ENCODE measurements around the gene ROBO1.

Gene ROBO1

DNA sequence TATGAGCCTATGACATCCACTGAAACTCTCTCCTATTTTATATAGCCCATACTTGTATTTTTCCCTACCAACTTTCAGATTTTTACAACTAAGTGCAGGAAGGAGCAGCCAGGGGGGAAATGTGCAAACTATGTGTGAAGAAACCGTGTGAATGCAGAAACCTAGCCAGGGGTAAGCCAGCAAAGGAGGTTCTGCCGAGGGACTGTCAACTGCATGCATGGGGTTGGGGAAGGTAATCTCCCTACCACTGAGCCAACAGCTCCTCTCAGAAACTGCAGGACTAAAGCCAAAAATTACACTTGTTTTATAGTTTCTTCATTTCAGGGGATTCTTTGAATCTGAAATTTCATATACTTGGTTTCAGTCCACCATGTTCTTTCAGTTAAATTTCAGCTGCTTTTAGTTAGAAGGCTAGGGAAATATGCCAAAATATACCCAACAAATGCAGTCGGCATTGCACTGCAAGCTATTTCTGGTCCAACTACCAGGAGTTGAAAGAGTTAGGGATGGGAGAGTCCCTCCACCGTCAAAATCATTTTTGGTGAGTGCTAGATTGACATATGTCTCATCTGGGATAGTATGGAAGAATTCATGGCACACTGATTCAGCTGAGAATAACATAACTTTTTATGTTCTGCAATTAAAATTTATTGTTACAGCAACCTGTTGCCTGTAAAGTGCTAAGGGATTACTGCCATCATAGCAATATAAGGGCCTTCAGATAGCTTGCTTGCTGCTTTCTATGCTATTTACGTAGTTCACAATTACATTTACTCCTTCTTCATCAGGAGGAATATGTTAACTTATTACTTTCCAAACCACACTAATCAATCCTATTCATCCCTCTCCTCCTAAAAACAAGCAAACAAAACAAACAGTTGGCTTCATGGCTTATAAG lies 904.2 kb downstream of the ROBO1 start:
- Histone ChIP-seq H3K27ac (no peak overlapping the region), H3K4me3 (no peak overlapping the region)
- no peak for TF ChIP-seq CTCF (IDR thresholded peaks at IDR 0.05)
- no peak for DNase-seq (ENCODE audit: low spot score)

DNA sequence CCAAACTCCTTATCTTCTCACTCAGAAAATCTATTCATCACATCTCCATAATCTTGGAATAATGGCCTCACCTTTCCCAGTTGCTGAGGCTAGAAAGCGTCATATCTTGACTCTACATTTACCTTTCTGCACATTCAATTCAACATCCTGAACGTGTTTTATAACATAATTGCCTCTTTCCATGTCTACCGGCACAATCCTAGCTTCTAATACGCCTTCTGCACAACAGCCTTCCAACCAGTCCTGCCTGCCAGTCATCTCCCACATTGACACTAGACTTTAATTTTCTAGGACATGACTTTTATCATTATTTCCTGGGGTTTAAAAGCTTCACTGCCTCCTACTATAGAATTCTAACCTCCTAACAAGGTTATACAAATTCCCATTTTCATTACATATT lies 906.6 kb downstream of the ROBO1 start:
- Histone ChIP-seq H3K4me3 (no peak overlapping the region), H3K27ac (no peak overlapping the region)
- no peak for DNase-seq (ENCODE audit: low spot score)
- no peak for TF ChIP-seq CTCF (IDR thresholded peaks at IDR 0.05)

- no peak for DNase-seq (ENCODE audit: low spot score)
- TF ChIP-seq CTCF (IDR thresholded peaks at IDR 0.05): no peak
- H3K27ac ChIP-seq: no peak overlapping the region
- no peak overlapping the region for H3K4me3 ChIP-seq
These were observed 907.2 kb downstream of the ROBO1 start for GRCh38 chr3:78860567-78860966.

DNA sequence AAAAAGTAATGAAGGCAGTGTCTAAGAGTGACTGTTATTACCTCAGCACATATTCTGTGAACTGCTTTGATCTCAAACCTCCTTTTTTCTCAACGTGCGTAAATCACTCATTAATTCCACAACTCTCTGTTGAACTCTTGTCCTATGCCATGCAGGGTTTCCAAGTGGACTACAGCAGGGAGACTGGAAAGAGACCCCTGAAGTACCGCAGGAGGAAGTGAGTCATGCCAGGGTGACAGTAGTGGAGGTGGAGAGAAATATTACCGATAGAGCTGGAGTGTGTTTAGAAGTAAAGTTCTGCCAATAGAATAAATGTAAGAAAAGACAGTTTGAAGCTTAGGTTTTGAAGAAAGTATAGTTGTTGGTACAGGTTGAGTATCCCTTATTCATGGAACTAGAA lies 908.9 kb downstream of the ROBO1 start:
- H3K4me3 ChIP-seq: no peak overlapping the region
- no peak for DNase-seq (ENCODE audit: low spot score)
- no peak overlapping the region for H3K27ac ChIP-seq
- TF ChIP-seq CTCF (IDR thresholded peaks at IDR 0.05): no peak

- TF ChIP-seq CTCF (IDR thresholded peaks at IDR 0.05): no peak
- H3K27ac ChIP-seq: no peak overlapping the region
These were observed 909.6 kb downstream of the ROBO1 start for GRCh38 chr3:78858174-78858573.

GRCh38 chr3:78857494-78858111 lies 910.2 kb downstream of the ROBO1 start:
- H3K27ac ChIP-seq: no peak overlapping the region
- no peak overlapping the region for H3K4me3 ChIP-seq
- no peak for DNase-seq (ENCODE audit: low spot score)
- TF ChIP-seq CTCF (IDR thresholded peaks at IDR 0.05): no peak

More at GRCh38 chr3:78858174-78858573, 909.6 kb downstream of the ROBO1 start:
- DNase-seq (ENCODE audit: low spot score): no peak
- no peak overlapping the region for H3K4me3 ChIP-seq

- TF ChIP-seq CTCF (IDR thresholded peaks at IDR 0.05): no peak
- H3K4me3 ChIP-seq: no peak overlapping the region
- no peak for DNase-seq (ENCODE audit: low spot score)
- H3K27ac ChIP-seq: no peak overlapping the region
These were observed 911.6 kb downstream of the ROBO1 start for GRCh38 chr3:78856164-78856563.

All from coronary artery (tissue), 2 donors.